EH (cell line): ENCODE data around the gene DCHS1.
A peak's percentile ranks its signal among the peaks of the same experiment; 100 is the strongest.

ENCODE experiments used
- DNase-seq: peaks from one replicate; pipeline ENCODE4 v3.0.0-alpha.2; 2015; ENCODE audit warnings: low read depth

The DCHS1 gene

DNA sequence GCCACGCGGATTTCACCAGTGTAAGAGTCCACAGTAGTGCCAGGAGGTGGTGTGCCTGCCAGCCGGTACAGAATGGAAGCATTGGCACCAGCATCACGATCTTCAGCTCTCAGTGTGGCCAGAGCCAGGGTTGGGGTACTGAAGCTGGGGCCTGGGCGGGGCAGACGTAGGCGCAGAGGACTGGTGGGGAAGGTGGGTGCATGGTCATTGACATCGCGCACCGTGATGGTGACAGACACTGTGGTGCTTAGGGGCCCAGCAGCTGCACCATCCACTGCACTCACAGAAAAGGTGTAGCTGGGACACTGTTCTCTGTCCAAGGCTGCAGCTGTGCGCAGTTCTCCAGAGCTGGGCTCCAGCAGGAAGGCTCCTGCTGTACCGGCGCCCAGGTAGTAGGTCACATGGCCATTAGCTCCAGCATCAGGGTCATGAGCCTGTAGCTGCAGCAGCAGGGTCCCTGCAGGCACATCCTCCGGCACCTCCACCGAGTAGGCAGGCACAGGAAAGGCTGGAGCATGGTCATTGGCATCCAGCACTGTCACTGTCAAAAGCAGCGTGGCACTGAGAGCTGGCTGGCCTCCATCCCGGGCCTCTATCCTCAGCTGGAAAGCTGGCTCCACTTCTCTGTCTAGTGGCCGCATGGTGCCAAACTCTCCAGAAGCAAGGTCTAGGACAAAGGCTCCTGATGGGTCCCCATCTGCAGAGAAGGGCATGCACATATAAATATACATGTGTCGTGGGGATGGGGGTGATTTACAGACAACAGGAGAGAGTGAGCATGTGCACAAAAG is 28.4 kb downstream of the DCHS1 start:
- no peak for DNase-seq

DNA sequence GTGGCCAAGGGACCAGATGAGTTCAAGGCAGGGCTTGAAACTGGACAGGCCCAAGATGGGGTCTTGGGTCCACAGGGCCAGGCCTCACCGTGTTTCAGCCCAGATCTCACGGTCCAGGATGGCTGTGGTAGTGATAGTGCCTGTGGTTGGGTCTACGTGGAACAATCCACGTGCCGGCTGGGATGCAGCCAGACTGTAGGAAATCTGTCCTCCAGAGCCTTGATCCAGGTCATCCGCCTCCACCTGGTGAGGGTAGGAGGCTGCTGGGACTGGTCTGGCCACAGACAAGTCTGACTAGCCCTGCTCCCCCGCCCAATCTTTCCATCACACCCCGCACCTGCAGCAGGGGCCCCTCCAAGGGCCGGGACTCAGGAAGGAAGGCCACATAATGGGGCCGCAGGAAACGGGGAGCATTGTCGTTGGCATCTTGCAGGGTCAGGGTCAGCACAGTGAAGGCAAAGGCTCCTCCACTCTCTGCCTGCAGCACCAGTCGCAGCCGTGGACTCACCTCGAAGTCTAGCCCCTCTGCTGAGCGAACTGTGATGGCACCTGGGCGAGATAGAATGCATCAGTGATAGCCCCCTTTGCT is 29.7 kb downstream of the DCHS1 start:
- no peak for DNase-seq

DNA sequence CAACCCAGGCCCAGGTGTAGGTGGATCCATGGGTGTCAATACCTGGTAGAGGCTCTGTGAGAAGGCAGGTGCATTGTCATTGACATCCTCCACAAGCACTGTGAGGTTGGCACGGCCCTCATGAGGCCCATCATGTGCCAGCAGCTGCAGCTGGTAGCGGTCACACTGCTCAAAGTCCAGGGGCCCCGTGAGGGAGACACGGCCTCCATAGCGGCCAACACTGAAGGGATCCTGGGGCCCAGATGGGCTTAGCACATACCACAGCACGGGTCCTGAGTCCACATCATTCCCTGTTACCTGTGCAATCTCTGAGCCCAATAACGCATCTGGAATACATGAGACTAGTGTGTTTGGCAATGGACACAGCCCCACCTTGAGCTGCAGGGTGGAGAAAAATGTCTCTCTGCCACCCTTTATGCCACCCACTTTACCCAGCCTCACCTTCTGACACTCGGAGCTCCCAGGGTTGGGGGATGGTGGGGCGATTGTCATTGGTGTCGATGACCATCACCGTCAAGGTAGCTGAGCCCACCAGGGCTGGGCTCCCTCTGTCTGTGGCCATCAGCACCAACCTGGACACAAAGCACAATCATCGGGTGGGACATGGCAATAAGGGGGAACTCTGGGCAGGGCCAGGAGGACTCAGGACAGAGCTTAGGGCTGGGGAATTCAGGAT is 30.3 kb downstream of the DCHS1 start:
- DNase-seq = no peak

DNA sequence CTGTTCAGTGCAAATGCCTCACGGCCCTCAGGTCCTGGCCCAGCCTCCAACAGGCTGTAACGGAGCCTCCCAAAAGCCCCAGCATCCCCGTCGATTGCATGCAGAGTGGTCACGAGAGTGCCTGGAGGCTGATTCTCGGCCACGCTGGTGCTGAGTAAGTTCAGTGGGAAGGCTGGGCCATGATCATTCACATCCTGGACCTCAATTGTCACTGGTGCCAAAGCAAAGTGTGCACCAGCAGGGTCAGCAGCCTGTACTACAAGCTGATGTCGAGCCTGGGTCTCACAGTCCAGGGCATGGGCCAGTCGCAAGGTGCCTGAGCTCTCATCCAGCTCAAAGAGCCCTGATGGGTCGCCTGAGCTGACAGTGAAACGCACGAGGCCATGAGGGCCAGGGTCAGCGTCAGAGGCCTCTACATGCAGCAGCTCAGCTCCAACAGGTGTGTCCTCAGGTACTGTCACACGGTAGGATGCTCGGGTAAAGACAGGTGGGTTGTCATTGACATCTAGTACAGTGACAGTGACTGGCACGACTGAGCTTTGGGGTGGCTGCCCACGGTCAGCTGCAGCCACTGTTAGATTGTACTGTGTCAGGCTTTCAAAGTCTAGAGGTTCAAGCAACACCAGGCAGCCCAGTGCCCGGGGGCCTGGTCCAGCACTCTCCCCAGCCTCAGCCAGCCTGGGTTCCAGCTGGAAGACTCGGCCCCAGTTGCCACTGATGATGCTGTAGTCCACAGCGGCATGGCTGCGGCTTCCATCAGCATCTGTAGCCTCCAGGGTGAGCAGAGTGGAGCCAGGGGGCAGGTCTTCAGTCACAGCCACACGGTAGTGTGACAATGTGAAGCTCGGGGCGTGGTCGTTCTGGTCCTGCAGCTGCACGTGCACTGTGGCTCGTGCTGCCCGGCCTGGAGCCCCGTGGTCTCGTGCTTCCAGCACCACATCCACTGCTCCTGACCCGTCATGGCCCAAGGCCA is 31.9 kb downstream of the DCHS1 start:
- DNase-seq = no peak

DNA sequence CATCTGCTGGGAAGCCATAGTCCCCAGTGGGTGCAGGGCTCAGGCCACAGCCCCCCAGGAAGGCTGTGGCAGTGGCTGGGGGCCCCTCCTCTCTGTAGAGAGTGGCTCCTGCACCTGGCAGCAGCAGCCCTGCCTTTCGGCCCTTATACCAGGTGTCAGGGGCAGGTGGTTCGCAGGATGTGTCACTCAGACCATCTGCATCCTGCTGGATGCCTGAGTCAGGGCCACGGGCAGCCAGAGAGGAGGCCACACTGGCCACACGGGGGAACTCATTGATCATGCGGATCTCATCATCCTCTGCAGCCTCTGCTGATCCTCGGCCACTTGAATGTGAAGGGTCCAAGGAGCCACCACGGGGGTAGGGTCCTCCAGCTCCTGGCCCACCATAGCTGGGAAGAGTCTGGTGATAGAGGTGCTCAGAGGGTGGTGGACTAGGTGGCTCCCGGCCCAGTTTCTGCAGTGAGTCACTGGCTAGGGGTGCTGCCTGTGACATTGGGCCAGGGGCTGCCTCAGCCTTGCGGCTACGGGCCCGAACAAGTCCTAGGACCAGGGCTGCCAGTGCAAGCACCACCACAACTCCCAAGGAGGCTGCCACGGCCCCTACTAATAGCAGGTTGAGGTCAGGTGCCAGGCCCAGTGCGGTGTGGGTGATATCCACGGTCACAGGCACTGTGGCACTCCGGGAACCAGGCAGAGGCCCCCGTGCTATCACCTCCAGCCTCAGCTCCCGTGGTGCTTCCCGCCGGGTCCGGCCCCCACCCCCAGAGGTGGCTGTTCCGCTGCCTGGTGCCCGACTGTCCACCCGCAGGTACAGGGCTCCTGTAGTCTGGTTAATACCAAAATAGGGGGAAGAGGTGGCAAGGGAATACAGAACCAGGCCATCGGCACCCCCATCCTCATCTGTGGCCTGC is 33.1 kb downstream of the DCHS1 start:
- DNase-seq = no peak

DNA sequence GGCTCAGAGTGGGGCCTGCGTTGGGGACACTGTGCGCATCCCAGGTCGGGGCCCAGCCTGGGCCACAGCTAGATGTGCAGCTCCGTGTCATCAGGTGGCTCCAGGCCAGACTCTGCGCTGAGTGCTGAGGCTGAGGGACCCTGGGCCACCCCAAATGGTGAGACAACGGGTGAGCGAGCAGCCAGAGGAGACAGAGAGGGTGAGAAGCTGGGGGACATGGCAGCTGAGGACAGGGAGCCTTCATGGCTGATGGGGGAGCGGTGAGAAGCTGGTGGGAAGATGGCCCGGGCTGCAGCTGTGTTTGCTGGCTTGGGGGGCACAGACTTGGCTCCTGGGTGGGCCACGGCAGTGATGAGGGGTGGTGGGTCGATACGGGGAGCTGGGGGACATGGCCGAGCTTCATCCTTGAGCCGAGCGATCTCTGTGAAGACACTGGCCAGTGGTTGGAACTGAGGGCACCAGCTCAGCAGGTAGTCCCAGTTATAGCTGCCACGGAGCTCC is 33.8 kb downstream of the DCHS1 start:
- DNase-seq = no peak

DNA sequence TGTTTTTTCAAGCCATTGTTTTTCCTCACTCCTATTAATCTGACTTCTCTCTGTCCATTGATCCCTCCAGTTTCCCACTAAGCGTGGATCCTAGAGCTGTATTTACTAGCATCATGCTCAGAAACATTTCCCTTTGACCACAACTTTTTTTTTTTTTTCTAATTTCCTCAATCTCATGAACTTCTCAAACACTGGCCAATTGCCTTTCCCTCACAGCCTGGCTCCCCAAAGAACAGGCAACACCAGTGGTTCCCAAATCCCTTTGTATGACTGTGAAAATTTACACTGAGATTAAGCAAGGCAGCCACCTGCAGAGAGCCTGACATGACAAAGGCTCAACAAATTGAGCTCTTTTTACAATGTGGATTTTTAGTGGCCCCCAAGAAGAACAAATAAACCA is 35.0 kb downstream of the DCHS1 start:
- DNase-seq = no peak

DNA sequence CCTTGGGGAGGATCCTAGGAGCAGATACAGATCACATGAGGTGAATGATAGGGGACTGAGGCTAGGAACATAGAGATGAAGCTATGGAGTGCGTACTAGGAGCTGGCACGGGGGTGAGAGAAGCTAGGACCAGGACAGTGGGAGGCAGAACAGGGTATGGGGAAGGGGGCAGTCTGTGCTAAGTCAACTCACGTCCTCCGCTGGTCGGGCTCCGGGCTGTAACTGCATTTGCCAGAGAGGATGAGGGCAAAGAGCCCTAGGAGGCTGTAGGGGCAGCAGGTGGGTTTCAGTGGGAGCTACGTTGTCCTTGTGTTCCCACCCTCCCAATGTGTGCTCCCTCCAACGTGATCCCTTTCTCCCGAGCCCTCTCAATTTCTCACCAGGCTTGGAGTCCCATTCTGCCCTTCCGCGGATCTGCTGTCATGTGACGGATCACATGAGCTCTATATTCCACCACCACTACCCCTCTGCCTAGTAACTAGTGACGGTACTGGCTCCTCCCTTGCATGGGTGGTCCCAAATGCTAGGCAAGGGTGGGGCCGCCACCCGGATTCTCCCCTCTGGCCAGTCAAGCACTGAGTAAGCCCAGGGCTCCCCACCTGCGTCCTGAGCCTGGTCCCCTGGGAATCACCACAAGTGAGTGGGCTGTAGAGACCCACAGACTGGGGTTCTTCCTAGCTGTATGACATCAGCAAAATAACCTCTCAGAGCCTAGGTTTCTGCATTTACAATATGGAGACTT is 36.4 kb downstream of the DCHS1 start, which contains the start of gene TPP1:
Gene TPP1, minus strand, starts transcription at position 419 of the 742 bp plus-strand sequence. Its CDS starts 22 bp downstream, at position 397.
- peak; percentile 96 for DNase-seq

DNA sequence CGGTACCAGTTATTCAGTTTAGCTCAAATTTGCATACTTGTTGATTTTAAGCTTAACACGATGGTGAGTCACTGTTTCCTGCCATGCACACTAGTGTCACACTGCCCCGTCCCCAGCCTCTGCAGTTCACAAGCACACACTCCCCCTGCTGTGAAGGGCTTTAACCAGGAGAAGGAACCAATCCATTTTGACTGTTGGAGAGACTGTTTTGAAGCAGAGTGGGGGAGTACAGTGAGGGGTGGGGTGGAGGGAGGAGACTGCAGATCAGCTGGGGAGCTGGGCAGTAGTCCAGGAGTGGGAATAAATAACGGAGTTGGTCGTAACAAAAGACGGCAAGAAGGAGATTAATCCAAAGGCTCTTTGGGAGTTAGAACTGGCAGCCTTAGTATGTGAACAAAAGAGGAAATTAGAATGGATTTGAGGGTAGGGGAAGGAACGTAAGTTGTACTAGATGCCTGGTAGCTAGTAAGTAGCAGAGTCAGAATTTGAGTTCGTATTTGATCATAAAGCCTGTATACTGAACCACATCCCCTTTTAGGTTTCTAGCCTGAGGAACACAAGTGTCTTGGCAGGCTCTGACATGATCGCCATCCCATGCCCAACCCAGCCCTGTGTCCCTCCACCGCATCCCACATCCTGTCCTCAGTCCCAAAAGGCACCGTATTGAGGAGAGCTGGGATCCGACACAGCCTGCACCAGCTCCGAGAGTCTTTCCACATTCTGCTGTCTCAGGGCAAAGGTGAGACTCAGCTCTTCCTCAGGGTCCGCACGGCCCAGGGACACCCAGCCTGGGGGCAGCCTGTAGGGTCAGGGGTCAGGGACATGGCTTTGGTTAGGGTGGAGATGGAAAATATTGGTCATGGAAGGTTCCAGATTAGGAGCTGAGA is 37.2 kb downstream of the DCHS1 start:
- peak; percentile 87 for DNase-seq

DNA sequence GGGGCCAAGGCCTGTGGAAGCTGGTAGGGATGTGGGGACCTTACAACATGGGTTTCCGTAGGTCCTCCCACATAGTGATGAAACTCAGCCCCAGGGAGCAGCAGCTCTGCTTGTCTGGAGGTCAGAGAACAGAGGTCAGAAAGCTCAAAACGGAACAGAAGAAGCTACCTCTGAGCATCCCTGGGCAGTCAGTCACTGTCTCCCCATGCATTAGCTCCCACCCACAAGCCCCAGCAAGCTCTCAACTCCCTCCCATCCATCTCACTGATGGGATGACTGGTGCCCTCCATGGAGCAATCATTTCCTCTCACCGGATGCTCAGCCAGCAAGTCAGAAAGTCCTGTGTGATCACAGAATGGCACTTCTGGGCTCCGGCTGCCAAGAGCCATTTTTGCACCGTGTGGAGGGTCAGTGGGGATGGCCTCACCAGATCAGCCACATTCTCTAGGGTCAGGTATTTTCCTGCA is 38.3 kb downstream of the DCHS1 start:
- no peak for DNase-seq

DNA sequence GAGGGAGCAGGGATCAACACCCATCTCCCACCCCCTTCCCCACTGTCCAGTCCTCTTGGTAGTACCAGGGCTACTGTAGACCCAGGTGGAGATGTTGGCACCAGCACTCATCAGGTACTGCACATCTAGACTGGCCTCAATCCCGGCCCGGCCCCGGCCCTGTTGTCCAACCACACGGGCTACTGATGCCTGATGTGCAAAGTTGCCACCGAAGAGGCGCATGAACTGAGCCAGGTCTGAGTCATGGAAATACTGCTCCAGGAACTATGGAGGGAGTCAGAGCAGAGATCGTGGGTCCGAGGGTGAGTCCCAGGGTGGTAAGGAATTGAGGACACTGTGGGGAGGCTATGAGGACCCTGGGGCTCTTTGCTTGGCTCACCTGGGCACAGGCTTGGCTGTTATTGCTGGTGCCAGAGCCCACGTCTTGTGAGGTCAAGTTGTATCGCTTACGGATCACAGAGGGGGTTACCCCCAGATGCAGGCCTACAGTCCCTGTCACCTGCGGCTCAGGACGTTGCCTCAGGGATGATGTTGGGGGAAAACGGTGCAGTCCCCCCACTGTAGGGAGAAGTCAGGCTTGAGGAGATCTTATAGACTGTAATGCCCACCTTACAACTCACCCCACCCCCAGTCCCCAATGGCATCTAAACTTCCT is 38.9 kb downstream of the DCHS1 start:
- DNase-seq = no peak

DNA sequence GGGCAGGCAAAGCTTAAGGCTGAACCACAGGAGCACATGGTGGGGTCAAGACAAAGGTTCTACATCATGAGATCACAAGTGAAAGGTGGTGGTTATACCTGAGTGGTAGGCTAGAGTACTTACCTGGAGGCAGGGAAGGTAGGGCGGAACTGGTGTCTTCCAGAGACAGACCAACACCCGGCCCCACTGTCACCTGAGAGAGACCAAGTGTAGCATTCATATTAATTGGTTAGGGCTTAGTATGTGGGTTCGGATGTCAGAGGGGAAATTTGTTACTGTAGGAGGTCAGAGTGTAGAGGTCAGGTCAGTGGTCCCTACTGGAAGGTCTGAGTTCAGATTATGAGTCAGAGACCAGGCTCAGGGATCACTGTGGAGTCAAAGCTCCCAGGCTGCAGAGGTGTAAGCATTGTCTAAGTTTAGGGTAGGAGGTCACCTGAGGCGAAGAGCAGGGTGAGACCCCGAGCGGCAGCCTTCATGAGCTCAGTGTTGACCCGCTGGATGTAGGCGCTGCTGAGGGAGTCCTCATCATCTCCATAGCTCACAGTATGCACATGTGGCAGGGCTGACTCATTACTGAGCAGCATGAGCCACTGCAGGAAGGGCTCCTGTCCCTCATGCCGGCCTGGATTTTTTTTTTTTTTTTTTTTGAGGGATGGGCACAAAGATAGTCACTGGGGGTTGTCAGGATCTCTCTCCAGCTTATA is 39.6 kb downstream of the DCHS1 start:
- DNase-seq = peak; percentile 63

DNA sequence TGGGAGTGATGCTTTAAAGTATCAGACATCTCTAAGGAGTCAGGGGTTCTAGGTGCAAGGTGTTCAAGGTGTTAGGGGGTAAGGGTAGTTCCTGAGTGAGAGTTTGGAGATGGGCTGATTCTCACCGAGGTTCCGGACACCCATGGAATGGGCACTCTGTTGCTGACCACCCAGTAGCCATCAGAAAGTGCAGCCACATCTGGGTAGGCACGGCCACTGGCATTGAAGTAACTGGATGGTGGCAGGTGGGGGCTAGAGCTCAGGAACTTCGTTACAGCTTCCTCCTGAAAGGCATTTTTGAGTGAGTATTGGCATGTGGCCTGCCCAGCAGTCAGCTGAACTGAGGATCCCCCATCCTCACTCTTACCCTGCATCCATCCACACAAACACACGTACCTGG is 40.6 kb downstream of the DCHS1 start:
- DNase-seq = no peak

DNA sequence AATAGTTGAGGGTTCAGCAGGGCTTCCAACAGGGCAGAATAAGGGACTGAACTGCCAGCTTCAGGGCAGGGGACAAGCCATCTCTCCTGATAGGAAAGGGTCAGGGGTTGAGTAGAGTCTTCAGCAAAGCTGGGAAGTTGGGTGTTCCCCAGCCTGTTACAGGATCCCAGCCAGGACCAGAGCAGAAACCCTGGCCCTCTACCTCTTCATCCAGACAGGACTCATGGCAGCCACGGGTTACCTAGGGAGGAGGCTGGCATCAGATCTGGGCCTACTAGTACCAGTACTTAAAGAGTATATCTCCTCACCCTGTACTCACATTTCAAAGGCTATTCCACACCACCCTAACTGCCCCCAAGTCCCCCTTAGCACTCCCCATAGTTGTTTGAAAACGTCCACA is 41.2 kb downstream of the DCHS1 start:
- no peak for DNase-seq

DNA sequence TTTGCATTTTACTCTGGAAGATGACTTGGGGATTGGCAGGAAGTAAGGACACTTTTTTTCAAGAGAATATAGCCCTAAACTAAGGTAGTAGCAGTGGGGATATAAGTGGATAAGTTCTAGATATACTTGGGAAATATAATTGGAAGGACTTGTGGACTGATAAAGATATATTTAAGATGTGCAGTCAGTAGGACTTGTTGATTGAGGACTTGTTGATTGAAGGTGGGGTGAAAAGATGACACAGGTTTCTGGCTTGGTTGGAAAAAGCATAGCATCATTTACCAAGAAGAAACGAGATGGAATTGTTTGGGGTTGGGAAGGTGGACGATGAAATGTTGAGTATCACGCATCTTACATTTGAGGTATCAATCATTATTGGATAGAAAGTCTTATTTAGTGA is 42.1 kb downstream of the DCHS1 start:
- no peak for DNase-seq

DNA sequence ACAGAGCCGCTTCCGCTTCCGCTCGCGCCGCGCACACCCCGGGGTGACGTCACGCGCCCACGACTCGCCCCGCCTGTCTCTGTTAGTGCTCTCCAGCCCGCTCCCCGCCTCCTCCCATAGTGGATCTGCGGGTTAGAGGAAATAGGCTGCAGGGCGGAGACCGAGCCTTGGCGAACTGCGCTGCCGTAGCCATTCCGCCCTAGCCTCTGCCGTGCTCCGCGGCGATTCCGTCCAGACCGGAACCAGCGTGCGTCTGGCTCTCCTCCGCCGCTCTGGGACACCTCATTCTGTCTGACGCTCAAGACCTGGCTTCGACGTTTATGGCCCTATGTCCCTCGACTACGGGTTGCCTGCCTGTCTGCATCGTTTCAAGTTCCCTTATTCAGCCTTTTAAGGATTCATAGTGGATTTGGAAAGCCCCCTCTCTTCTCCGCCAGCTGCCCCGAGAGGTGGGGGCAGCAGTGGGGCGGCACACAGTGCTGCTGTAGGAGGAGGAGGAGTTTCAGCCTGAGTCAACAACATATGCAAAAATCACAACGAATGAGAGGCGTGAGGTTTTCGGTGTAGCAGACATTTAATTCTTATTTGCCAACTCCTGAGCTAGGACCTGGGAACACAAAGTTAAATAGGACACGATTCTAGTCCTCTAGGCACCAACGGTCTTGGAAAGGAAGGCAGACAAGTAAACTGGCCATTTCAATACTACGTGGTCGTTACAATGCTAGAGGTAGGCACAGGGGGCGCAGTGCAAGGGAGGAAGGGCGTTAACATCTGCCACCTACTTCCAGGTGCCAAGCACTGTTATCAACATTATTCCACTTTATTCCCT is 43.2 kb downstream of the DCHS1 start, which contains the start of gene TAF10:
Gene TAF10, minus strand, starts transcription at position 4 of the 829 bp plus-strand sequence. CDS start 27 bp downstream, outside the sequence.
- peak; percentile 98 for DNase-seq

DNA sequence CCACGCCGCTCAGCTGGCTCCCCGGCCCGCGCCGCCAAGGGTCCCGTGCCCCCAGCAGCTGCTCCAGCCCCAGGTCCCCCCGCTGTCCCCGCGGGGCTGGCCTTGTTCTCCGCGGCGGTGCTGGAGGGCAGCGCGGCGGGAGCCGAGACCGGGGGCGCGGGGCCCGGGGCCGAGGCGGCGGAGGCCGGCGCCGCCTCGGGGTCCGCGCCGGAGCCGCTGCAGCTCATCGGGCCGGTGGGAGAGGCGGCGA is 43.7 kb downstream of the DCHS1 start:
- no peak for DNase-seq
